ENCODE results near the gene DLGAP4. TPM values are rescaled to one million over a fixed set of nuclear protein-coding genes. Genes with fewer than 3 reads are reported as not detected.

The DLGAP4 gene
- total RNA-seq, 1 donor from 2014 or later: 77.3 TPM

DNA sequence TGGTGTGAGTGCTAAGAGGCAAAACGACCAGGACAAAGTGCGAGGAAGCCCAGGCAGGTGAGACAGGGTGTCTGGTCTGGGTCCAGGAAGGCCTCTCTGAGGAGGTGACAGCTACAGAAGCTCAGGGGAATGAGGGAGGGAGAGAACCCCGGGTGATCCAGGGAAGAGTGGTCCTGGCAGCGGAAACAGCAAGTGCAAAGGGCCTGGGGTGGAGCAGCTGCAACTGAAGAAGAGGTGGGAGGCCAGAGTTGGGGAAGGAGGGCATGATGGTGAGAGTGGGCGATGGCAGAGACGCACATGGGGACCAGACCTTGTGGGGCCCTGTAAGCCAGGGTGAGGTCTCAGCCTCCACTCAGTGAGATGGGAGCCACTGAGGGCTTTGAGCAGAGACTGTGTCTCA is 45.8 kb downstream of the DLGAP4 start:
- H3K36me3 ChIP-seq: no peaks in the 10 kb centered on the region
- no peaks in the 10 kb centered on the region for H3K27me3 ChIP-seq
- H3K27ac ChIP-seq: no peak overlapping the region
- DNase-seq (ENCODE audit: extremely low spot score in 2 of 2): no peak
- TF ChIP-seq POLR2A (IDR thresholded peaks at IDR 0.05) (no peak), POLR2AphosphoS5 (IDR thresholded peaks at IDR 0.05; ENCODE audit: insufficient read depth in 1 of 2, low read depth in 1 of 2) (no peak), CTCF (IDR thresholded peaks at IDR 0.05) (no peak)
- intact Hi-C loops (cut with DNase I): no loop called here
- H3K4me1 ChIP-seq: no peaks in the 10 kb centered on the region
- H3K9me3 ChIP-seq: no peaks in the 10 kb centered on the region
- H3K4me3 ChIP-seq: no peak overlapping the region

DNA sequence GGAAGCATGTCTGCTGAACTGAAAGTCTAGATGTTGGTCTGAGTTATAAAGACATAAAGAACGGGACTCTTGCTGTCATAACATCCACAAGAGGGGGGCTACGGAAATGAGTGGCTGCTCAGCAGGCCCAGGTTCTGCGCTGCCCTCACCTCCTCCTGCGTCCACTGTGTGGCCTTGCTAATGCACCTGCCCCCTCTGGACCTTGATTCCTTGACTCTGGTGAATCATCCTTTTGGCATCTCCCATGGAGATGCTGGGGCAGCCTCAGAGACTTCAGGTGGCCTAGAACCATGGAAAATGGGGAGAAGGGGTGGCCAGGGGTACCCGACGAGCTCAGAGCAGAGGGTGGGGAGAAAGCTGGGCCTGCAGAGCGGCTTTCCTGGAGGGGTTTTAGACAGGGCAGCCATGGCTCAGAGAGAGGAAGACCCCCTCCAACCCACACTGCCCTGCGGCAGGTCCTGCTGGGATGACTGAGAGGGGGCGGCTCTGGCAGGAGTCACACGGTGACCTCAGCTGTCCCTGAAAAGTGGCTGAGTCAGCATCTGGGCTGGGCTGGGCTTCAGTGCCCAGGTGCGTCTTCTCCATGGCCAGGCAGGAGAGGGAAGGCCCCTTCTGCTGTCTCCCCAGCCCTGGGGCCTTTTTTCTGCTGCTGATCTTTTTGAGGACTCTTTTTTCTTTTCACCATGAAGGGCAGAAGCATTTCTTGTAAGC is 46.9 kb downstream of the DLGAP4 start:
- Histone ChIP-seq H3K4me1 (no peaks in the 10 kb centered on the region), H3K27ac (no peak overlapping the region), H3K27me3 (no peaks in the 10 kb centered on the region), H3K36me3 (no peaks in the 10 kb centered on the region), H3K4me3 (no peak overlapping the region), H3K9me3 (no peaks in the 10 kb centered on the region)
- no peak for DNase-seq (ENCODE audit: extremely low spot score in 2 of 2)
- intact Hi-C loops (cut with DNase I): no loop called here
- TF ChIP-seq POLR2AphosphoS5 (IDR thresholded peaks at IDR 0.05; ENCODE audit: insufficient read depth in 1 of 2, low read depth in 1 of 2) (no peak), CTCF (IDR thresholded peaks at IDR 0.05) (no peak), POLR2A (IDR thresholded peaks at IDR 0.05) (no peak)

- H3K4me1 ChIP-seq: no peaks in the 10 kb centered on the region
- H3K4me3 ChIP-seq: no peak overlapping the region
- H3K27me3 ChIP-seq: no peaks in the 10 kb centered on the region
- H3K27ac ChIP-seq: no peak overlapping the region
- intact Hi-C loops (cut with DNase I): no loop called here
- no peaks in the 10 kb centered on the region for H3K9me3 ChIP-seq
- DNase-seq (ENCODE audit: extremely low spot score in 2 of 2): no peak
- no peaks in the 10 kb centered on the region for H3K36me3 ChIP-seq
- TF ChIP-seq CTCF (IDR thresholded peaks at IDR 0.05) (no peak), POLR2AphosphoS5 (IDR thresholded peaks at IDR 0.05; ENCODE audit: insufficient read depth in 1 of 2, low read depth in 1 of 2) (no peak), POLR2A (IDR thresholded peaks at IDR 0.05) (no peak)
Observed at GRCh38 chr20:36353740-36354139, 47.6 kb downstream of the DLGAP4 start.

GRCh38 chr20:36355469-36356171 is 49.5 kb downstream of the DLGAP4 start:
- H3K4me1 ChIP-seq: no peaks in the 10 kb centered on the region
- intact Hi-C loops (cut with DNase I): no loop called here

More at GRCh38 chr20:36355469-36356171, 49.5 kb downstream of the DLGAP4 start:
- H3K27ac ChIP-seq: no peak overlapping the region
- H3K4me3 ChIP-seq: no peak overlapping the region
- H3K9me3 ChIP-seq: no peaks in the 10 kb centered on the region
- H3K36me3 ChIP-seq: no peaks in the 10 kb centered on the region
- no peak for TF ChIP-seq CTCF (IDR thresholded peaks at IDR 0.05)
- TF ChIP-seq POLR2AphosphoS5 (IDR thresholded peaks at IDR 0.05; ENCODE audit: insufficient read depth in 1 of 2, low read depth in 1 of 2): no peak
- TF ChIP-seq POLR2A (IDR thresholded peaks at IDR 0.05): no peak
- no peak for DNase-seq (ENCODE audit: extremely low spot score in 2 of 2)
- no peaks in the 10 kb centered on the region for H3K27me3 ChIP-seq
